VCaP (cell line): ENCODE measurements around the gene EIF5B.

Experiments
- H3K27ac ChIP-seq: fragments of 450-650 bp; 2 replicates; pipeline ENCODE4 v1.5.1; 2017
- TF ChIP-seq, protein P1 (sequence below): fragments of 450-650 bp; conservative IDR thresholded peaks from 2 replicates; pipeline ENCODE4 v1.5.1; 2017; ENCODE audit warnings: mild to moderate bottlenecking, moderate library complexity

The EIF5B gene

DNA sequence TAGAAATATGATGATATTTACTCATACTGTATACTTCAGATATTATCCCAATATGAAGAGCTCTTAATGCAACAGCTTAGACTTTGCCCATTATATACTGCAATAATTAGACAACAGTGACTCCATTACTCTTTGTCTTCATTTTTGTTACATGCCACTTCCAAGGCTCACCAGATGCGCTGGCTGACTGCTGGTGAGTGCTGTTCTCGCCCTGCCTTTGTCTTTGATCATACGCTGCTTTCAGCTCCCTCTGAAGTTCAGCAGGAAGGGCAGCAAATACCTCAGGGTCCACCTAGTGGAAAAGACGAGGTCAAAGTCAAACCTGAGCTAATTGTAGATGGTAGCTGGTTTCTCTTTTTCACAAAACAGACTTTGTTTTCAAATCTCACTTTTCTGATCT lies 66.3 kb downstream of the EIF5B start:
- TF ChIP-seq, protein P1, sequence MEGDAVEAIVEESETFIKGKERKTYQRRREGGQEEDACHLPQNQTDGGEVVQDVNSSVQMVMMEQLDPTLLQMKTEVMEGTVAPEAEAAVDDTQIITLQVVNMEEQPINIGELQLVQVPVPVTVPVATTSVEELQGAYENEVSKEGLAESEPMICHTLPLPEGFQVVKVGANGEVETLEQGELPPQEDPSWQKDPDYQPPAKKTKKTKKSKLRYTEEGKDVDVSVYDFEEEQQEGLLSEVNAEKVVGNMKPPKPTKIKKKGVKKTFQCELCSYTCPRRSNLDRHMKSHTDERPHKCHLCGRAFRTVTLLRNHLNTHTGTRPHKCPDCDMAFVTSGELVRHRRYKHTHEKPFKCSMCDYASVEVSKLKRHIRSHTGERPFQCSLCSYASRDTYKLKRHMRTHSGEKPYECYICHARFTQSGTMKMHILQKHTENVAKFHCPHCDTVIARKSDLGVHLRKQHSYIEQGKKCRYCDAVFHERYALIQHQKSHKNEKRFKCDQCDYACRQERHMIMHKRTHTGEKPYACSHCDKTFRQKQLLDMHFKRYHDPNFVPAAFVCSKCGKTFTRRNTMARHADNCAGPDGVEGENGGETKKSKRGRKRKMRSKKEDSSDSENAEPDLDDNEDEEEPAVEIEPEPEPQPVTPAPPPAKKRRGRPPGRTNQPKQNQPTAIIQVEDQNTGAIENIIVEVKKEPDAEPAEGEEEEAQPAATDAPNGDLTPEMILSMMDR, result no peak

DNA sequence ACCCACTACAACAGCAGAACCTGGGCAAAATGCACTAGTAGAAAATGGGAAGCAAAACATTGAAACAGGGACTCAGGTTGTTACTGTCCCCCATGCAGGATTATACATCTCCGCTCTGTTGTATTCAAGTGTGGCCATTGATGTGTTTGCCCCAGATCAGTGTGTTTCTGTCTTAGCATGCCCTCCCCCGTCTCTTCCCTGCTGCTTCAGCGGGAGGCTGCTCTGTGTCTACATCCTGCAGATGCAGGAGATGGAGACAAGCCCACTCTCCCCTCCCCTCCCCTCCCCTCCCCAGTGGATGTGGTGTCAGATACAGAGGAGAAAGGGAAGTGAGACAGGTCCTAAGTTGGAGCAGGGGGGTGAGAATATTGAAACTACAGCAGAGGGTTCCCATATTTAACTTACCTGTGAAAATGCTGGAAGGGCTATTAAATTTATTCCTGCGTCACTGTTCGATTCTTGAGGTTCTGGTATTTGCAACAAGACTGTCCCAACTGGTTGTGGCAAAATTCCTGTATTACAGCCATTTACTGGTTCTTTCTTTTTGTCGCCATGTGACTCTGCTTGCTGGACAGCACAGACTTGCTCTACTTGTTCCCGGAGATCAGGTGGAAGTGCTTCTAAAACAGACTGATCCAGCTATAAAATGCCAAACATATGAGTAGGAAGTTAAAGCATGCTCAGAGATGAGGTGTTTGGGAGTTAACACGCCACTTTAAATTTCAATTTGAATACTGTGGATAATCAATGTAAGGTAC lies 67.0 kb downstream of the EIF5B start:
- TF ChIP-seq, protein P1, result no peak
- H3K27ac ChIP-seq, result peak overlapping the region; percentile 74

More for the DNA sequence above, 66.3 kb downstream of the EIF5B start:
- peak overlapping the region; percentile 74 for H3K27ac ChIP-seq

DNA sequence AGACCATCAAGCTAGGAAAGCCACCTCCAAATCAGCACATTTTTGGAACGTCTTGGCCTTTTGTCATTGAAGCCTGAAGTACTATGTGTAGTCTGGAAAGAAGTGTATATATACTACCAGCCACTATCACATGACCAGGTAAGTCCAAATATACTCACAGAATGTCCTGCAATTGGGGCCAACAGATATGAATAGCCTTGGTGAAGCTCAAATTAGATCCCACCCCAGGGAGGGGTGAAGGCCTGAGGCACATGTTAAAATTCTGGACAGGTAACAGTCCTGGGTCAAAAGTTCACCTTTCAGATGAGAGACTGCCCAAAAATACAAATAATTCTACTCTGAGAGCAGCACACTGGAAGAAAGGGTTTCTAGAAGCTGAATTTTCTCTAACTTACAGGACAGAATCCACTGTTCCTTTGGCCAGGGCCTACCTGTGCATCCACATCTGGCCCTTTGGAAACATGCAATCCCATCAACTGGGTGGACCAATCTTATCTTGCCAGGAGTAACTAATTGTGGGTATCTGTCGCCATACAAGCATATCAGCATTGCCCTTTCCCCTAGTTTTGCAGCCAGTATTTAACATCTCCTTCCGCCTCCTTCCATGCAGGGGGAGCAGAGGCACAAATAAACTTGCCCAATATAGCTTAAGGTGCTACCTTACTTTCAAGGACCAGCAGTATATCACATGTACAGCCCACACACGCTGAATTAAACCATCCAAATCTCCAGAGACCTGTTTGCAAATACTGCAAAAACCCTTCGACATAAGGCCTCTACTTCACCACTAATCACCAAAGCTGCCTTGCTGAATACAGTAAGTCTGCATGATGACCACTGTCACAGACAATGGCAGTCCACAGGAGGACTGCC lies 67.8 kb downstream of the EIF5B start:
- peak overlapping the region; percentile 74 for H3K27ac ChIP-seq
- TF ChIP-seq, protein P1, result no peak

GRCh38 chr2:99406137-99406536 lies 68.9 kb downstream of the EIF5B start:
- H3K27ac ChIP-seq, result peak overlapping the region; percentile 74
- TF ChIP-seq, protein P1, result no peak

DNA sequence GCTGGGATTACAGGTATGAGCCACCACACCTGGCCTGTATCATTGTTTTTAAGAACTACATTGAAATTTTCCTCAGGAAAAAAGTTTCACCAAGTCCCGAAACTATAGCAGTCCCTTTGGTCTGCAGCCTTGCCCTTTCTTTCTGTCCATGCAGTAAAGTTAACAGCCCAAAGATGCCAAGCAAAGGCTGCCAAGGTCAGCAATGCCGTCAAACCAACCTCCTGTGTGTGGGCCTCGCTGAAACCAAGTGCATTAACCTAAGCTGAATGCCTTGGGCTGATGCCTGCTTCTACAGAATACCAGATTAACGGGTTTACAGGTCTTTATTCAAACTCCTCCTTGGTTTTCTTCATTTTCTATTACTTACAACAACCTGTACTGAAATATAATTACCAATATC lies 73.1 kb downstream of the EIF5B start:
- TF ChIP-seq, protein P1, result no peak
- no peak overlapping the region for H3K27ac ChIP-seq

GRCh38 chr2:99414566-99414965 lies 77.4 kb downstream of the EIF5B start:
- no peak overlapping the region for H3K27ac ChIP-seq
- TF ChIP-seq, protein P1, result no peak

DNA sequence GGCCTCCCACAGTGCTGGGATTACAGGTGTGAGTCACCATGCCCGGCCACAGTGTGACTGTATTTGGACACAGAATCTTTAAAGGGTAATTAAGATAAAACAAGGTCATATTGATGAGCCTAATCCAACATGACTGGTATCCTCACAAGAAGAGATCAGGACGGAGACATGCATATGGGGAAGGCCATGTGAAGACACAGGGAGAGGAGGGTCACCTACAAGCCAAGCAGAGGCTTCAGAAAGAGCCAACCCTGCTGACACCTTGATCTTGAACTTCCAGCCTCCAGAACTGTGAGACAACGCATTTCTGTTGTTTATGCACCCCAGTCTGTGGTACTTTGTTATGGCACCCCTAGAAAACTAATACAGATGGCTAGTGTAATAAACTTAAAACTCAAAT lies 80.2 kb downstream of the EIF5B start:
- TF ChIP-seq, protein P1, result no peak
- no peak overlapping the region for H3K27ac ChIP-seq
